C4-2B (cell line): ENCODE measurements around the gene SLC9A4.

Experiments
- H3K27ac ChIP-seq: fragments of 450-650 bp; 2 replicates; pipeline ENCODE4 v1.5.1; 2017
- ZFX ChIP-seq: fragments of 450-650 bp; IDR thresholded peaks from 2 replicates; pipeline ENCODE4 v1.6.1; 2017
- TF ChIP-seq, protein P1 (sequence below): fragments of 450-650 bp; conservative IDR thresholded peaks from 2 replicates; pipeline ENCODE4 v1.5.1; 2017; ENCODE audit warnings: mild to moderate bottlenecking

SLC9A4 gene

GRCh38 chr2:102486941-102487702 lies 14.1 kb downstream of the SLC9A4 start:
- no peak for TF ChIP-seq ZFX
- TF ChIP-seq, protein P1, sequence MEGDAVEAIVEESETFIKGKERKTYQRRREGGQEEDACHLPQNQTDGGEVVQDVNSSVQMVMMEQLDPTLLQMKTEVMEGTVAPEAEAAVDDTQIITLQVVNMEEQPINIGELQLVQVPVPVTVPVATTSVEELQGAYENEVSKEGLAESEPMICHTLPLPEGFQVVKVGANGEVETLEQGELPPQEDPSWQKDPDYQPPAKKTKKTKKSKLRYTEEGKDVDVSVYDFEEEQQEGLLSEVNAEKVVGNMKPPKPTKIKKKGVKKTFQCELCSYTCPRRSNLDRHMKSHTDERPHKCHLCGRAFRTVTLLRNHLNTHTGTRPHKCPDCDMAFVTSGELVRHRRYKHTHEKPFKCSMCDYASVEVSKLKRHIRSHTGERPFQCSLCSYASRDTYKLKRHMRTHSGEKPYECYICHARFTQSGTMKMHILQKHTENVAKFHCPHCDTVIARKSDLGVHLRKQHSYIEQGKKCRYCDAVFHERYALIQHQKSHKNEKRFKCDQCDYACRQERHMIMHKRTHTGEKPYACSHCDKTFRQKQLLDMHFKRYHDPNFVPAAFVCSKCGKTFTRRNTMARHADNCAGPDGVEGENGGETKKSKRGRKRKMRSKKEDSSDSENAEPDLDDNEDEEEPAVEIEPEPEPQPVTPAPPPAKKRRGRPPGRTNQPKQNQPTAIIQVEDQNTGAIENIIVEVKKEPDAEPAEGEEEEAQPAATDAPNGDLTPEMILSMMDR: no peak
- no peak overlapping the region for H3K27ac ChIP-seq

DNA sequence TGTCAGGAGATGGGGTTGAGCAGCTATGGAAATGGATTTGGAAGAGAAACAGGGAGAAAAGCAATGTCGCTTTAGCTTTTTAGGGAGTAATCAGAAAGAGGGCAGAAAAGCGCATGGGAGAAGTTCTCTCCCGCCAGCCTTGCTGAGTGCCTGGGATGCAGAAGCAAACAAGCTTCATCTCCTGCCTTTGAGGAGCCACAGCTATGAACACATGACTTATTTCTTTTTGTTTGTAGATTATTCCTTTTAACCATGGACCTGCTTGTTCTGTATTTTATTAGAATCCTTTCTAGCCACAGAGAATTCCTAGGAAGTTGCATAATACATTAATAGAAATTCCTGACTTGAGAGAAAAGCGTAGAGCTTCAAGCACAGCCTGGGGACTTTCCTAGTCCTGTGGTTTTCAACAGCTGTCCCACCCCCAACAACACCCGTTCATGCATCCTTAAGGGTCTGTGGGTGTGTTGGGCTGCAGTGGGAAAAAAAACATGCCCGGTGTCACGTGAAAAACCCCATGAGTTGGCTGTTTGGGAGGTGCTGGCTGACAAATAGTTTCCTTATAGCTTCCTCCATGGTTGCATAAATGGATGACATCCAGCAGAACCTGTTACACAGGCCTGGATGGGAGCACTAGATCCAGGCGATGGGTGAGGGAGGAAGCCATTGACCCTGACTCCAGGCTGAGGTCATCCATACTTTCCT lies 14.9 kb downstream of the SLC9A4 start:
- peak overlapping the region; percentile 21; the same call in 1 of the 2 replicates for H3K27ac ChIP-seq
- no peak for TF ChIP-seq ZFX
- TF ChIP-seq, protein P1: no peak

GRCh38 chr2:102489646-102490045 lies 16.6 kb downstream of the SLC9A4 start:
- H3K27ac ChIP-seq: no peak overlapping the region
- TF ChIP-seq ZFX: no peak

GRCh38 chr2:102492006-102492405 lies 19.0 kb downstream of the SLC9A4 start:
- no peak overlapping the region for H3K27ac ChIP-seq
- TF ChIP-seq ZFX: no peak
- TF ChIP-seq, protein P1: no peak

DNA sequence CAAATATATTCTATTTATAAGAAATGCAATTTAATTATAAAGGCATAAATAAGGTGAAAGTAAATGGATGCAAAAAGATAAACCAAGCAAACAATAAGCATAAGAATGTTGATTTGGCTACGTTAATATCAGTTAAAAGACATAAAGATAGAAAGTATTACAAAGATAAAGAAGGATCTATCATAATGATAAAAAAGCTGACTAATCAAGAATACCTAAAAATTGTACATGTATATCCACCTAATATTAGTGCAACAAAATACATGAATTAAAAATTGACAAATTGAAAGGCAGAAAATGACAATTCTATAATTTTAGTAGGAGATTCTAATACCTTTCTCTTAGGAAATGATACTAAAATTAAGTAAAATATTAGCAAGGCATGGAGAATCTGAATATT lies 21.5 kb downstream of the SLC9A4 start:
- no peak overlapping the region for H3K27ac ChIP-seq
- no peak for TF ChIP-seq ZFX
- TF ChIP-seq, protein P1: no peak

GRCh38 chr2:102498414-102498813 lies 25.4 kb downstream of the SLC9A4 start:
- no peak overlapping the region for H3K27ac ChIP-seq
- no peak for TF ChIP-seq ZFX
- TF ChIP-seq, protein P1: no peak

DNA sequence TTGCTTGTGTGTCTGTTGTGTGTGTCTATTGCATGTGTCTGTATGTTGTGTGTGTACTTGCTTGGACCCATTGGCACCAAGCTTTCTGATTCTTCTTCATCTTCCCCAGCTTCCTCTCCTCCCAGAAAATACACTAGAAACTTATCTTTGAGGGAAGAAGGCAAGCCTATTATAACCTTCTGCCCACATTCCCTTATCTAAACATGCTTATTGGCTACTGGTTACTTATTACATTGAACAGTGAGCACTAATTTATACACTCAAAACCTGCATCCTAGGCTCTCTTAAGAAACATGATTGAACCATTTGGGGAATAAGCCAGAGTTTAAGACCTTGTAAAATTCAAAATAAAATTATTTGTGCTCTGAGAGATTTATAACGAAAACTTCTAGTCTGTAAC lies 26.5 kb downstream of the SLC9A4 start:
- H3K27ac ChIP-seq: no peak overlapping the region
- TF ChIP-seq, protein P1: no peak
- no peak for TF ChIP-seq ZFX
